Suprapubic skin (tissue), 4 donors: ENCODE data around the gene ARFRP1.

Experiments used
- CTCF ChIP-seq, 2 donors: fragments of 200-600 bp in 1 of 2; fragments of 450-650 bp in 1 of 2; sonication (generic) in 1 of 2; IDR thresholded peaks; one replicate each; pipeline ENCODE4 v1.5.1; 2016 to 2019; ENCODE audit warnings: antibody characterized with exemption in 2 of 2, mild to moderate bottlenecking in 1 of 2, moderate library complexity in 1 of 2
- EP300 ChIP-seq: sonication (generic); formaldehyde crosslinking; IDR thresholded peaks from one replicate; pipeline ENCODE4 v1.6.1; 2017; ENCODE audit warnings: antibody characterized with exemption
- POLR2A ChIP-seq, 2 donors: fragments of 450-650 bp; IDR thresholded peaks; one replicate each; pipeline ENCODE4 v1.6.1; 2017; ENCODE audit warnings: antibody characterized with exemption in 2 of 2, mild to moderate bottlenecking in 2 of 2, moderate library complexity in 2 of 2
- POLR2AphosphoS5 ChIP-seq, 3 donors: sonication (generic); formaldehyde crosslinking; IDR thresholded peaks; one replicate each; pipeline ENCODE4 v1.6.1; 2017; ENCODE audit warnings: antibody characterized with exemption in 3 of 3

GRCh38 chr20:63688228-63689045 is 19.3 kb downstream of the ARFRP1 start:
- TF ChIP-seq CTCF (IDR thresholded peaks at IDR 0.05) = no peak
- TF ChIP-seq POLR2AphosphoS5 (IDR thresholded peaks at IDR 0.05) = no peak
- TF ChIP-seq POLR2A (IDR thresholded peaks at IDR 0.05) = no peak
- no peak for TF ChIP-seq EP300
